ENCODE data around the gene SAMMSON.

SAMMSON gene

GRCh38 chr3:69983546-69984265, 15.8 kb upstream of the SAMMSON start:
- no peak overlapping the region for H3K27ac ChIP-seq
- H3K27me3 ChIP-seq (ENCODE audit: control insufficient read depth, insufficient read depth, low read length) = no peaks in the 10 kb centered on the region
- no peak overlapping the region for H3K4me2 ChIP-seq (ENCODE audit: low read length)
- no peak overlapping the region for H3K4me3 ChIP-seq (ENCODE audit: low read depth, low read length)
- H3K4me1 ChIP-seq = no peaks in the 10 kb centered on the region
- H3K36me3 ChIP-seq (ENCODE audit: control insufficient read depth, insufficient read depth, low read length) = no peaks in the 10 kb centered on the region
- H3K79me2 ChIP-seq = no peaks in the 10 kb centered on the region
- H3K9me3 ChIP-seq (ENCODE audit: control insufficient read depth, low read length) = no peaks in the 10 kb centered on the region
- no peak overlapping the region for H2AFZ ChIP-seq
- no peak overlapping the region for H3K9ac ChIP-seq
- TF ChIP-seq, protein P1, sequence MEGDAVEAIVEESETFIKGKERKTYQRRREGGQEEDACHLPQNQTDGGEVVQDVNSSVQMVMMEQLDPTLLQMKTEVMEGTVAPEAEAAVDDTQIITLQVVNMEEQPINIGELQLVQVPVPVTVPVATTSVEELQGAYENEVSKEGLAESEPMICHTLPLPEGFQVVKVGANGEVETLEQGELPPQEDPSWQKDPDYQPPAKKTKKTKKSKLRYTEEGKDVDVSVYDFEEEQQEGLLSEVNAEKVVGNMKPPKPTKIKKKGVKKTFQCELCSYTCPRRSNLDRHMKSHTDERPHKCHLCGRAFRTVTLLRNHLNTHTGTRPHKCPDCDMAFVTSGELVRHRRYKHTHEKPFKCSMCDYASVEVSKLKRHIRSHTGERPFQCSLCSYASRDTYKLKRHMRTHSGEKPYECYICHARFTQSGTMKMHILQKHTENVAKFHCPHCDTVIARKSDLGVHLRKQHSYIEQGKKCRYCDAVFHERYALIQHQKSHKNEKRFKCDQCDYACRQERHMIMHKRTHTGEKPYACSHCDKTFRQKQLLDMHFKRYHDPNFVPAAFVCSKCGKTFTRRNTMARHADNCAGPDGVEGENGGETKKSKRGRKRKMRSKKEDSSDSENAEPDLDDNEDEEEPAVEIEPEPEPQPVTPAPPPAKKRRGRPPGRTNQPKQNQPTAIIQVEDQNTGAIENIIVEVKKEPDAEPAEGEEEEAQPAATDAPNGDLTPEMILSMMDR (IDR thresholded peaks at IDR 0.05) = no peak

- H3K4me1 ChIP-seq = no peaks in the 10 kb centered on the region
- no peak overlapping the region for H3K4me2 ChIP-seq (ENCODE audit: low read length)
- no peak overlapping the region for H3K4me3 ChIP-seq (ENCODE audit: low read depth, low read length)
- H3K9me3 ChIP-seq (ENCODE audit: control insufficient read depth, low read length) = no peaks in the 10 kb centered on the region
- no peak overlapping the region for H3K9ac ChIP-seq
- H3K27me3 ChIP-seq (ENCODE audit: control insufficient read depth, insufficient read depth, low read length) = no peaks in the 10 kb centered on the region
- no peaks in the 10 kb centered on the region for H3K36me3 ChIP-seq (ENCODE audit: control insufficient read depth, insufficient read depth, low read length)
- no peak overlapping the region for H3K27ac ChIP-seq
- TF ChIP-seq, protein P1 (IDR thresholded peaks at IDR 0.05) = no peak
- no peaks in the 10 kb centered on the region for H3K79me2 ChIP-seq
- H2AFZ ChIP-seq = no peak overlapping the region
Measured at GRCh38 chr3:69985266-69985665, 14.3 kb upstream of the SAMMSON start.

DNA sequence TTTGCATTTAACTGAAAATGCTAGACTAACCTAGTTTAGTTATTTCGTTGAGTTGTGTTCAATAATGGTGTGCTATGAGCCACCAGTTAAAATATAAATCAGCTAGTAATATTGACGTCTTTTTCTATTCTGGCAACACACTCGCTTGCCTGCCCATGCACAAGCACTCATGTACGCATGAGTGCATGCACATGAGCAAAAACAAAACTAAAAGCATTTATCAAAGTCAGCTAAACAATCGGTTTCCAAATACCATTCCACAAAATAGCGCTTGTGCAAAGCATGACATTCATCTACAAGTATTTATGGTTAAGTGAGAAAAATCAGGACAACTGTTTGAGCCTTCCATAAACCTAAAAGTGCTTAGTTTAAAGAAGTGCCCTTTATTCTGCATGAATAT, 13.1 kb upstream of the SAMMSON start:
- Histone ChIP-seq H3K4me3 (ENCODE audit: low read depth, low read length) (no peak overlapping the region), H3K4me1 (no peaks in the 10 kb centered on the region), H3K27me3 (ENCODE audit: control insufficient read depth, insufficient read depth, low read length) (no peaks in the 10 kb centered on the region), H3K27ac (no peak overlapping the region), H3K79me2 (no peaks in the 10 kb centered on the region), H3K4me2 (ENCODE audit: low read length) (no peak overlapping the region), H3K9me3 (ENCODE audit: control insufficient read depth, low read length) (no peaks in the 10 kb centered on the region), H3K36me3 (ENCODE audit: control insufficient read depth, insufficient read depth, low read length) (no peaks in the 10 kb centered on the region), H2AFZ (no peak overlapping the region), H3K9ac (no peak overlapping the region)
- TF ChIP-seq, protein P1 (IDR thresholded peaks at IDR 0.05) = no peak

- Histone ChIP-seq H3K36me3 (ENCODE audit: control insufficient read depth, insufficient read depth, low read length) (no peaks in the 10 kb centered on the region), H2AFZ (no peak overlapping the region), H3K27me3 (ENCODE audit: control insufficient read depth, insufficient read depth, low read length) (no peaks in the 10 kb centered on the region), H3K4me3 (ENCODE audit: low read depth, low read length) (no peak overlapping the region), H3K27ac (no peak overlapping the region), H3K9me3 (ENCODE audit: control insufficient read depth, low read length) (no peaks in the 10 kb centered on the region), H3K9ac (no peak overlapping the region), H3K4me1 (no peaks in the 10 kb centered on the region), H3K4me2 (ENCODE audit: low read length) (no peak overlapping the region), H3K79me2 (no peaks in the 10 kb centered on the region)
- TF ChIP-seq, protein P1 (IDR thresholded peaks at IDR 0.05) = no peak
Measured at GRCh38 chr3:69987833-69988232, 11.7 kb upstream of the SAMMSON start.

- TF ChIP-seq, protein P1 (IDR thresholded peaks at IDR 0.05) = no peak
- H3K27me3 ChIP-seq (ENCODE audit: control insufficient read depth, insufficient read depth, low read length) = no peaks in the 10 kb centered on the region
Measured at GRCh38 chr3:69993757-69994156, 5.8 kb upstream of the SAMMSON start.

More at GRCh38 chr3:69993757-69994156, 5.8 kb upstream of the SAMMSON start:
- no peak overlapping the region for H3K4me3 ChIP-seq (ENCODE audit: low read depth, low read length)
- no peaks in the 10 kb centered on the region for H3K9me3 ChIP-seq (ENCODE audit: control insufficient read depth, low read length)
- no peak overlapping the region for H3K9ac ChIP-seq
- H3K4me1 ChIP-seq = no peaks in the 10 kb centered on the region
- no peak overlapping the region for H3K4me2 ChIP-seq (ENCODE audit: low read length)
- H3K79me2 ChIP-seq = no peaks in the 10 kb centered on the region
- H2AFZ ChIP-seq = no peak overlapping the region
- no peaks in the 10 kb centered on the region for H3K36me3 ChIP-seq (ENCODE audit: control insufficient read depth, insufficient read depth, low read length)
- no peak overlapping the region for H3K27ac ChIP-seq

All from parathyroid adenoma (tissue), 2 donors.